Naive thymus-derived CD4-positive, alpha-beta T cell (primary cell): Measurements from ENCODE around the gene ACIN1. TPM values are rescaled to one million over a fixed set of nuclear protein-coding genes. Genes with fewer than 3 reads are reported as not detected.
A peak's percentile ranks its signal among the peaks of the same experiment; 100 is the strongest.

Source experiments
- ATAC-seq: fragments of 150-1000 bp; cut with Tn5 transposase; 2 replicates; pipeline ENCODE4 v1.10.0; 2021; ENCODE audit warnings: mild to moderate bottlenecking, moderate library complexity
- CTCF ChIA-PET: fragments of 350-600 bp; sonication (Branson Sonifier 250); formaldehyde crosslinking; loops from one replicate; lab custom pipeline; 2021; ENCODE audit warnings: antibody characterized with exemption; lab: Charles Lee
- POLR2A ChIA-PET: fragments of 350-600 bp; sonication (Branson Sonifier 250); formaldehyde crosslinking; loops from one replicate; lab custom pipeline; 2021; ENCODE audit warnings: antibody characterized with exemption, inconsistent platforms; lab: Charles Lee
- DNase-seq, 9 donors: peaks; one replicate each; pipeline versions ENCODE4 v3.0.0 to v3.0.0-alpha.2; 2020 to 2022; ENCODE audit warnings: mixed read lengths in 1 of 9
- H3K27ac ChIP-seq: one replicate; pipeline ENCODE4 v1.7.0; 2013; ENCODE audit warnings: mild to moderate bottlenecking, low read depth, low read length, moderate library complexity
- H3K27me3 ChIP-seq, 2 donors: one replicate each; pipeline ENCODE4 v1.7.0; 2013; ENCODE audit warnings: low read length in 2 of 2, mild to moderate bottlenecking in 2 of 2, moderate library complexity in 2 of 2; ENCODE audit not compliant: control insufficient read depth in 2 of 2, insufficient read depth in 2 of 2
- H3K36me3 ChIP-seq, 3 experiments: 1 replicate in 2 of 3; 2 replicates in 1 of 3; pipeline ENCODE4 v1.7.0; 2013; ENCODE audit warnings: low read length in 3 of 3, mild to moderate bottlenecking in 3 of 3, moderate library complexity in 1 of 3; ENCODE audit not compliant: insufficient read depth in 3 of 3, control insufficient read depth in 2 of 3
- H3K4me1 ChIP-seq, 2 donors: one replicate each; pipeline ENCODE4 v1.7.0; 2013; ENCODE audit warnings: low read length in 2 of 2, mild to moderate bottlenecking in 2 of 2, moderate library complexity in 1 of 2; ENCODE audit not compliant: control insufficient read depth in 2 of 2, insufficient read depth in 2 of 2
- H3K4me3 ChIP-seq: 2 replicates; pipeline ENCODE4 v1.7.0; 2013; ENCODE audit warnings: mild to moderate bottlenecking, low read length
- H3K9me3 ChIP-seq, 3 experiments: 1 replicate in 2 of 3; 2 replicates in 1 of 3; pipeline ENCODE4 v1.7.0; 2013; ENCODE audit warnings: low read length in 3 of 3; ENCODE audit not compliant: control insufficient read depth in 2 of 3
- H3K27ac Mint-ChIP-seq, 9 donors: one replicate each; pipeline ENCODE4 v1.8.0; 2020 to 2022; ENCODE audit warnings: mixed read lengths in 9 of 9, mild to moderate bottlenecking in 8 of 9, moderate library complexity in 5 of 9, inconsistent platforms in 2 of 9
- H3K27me3 Mint-ChIP-seq, 5 donors: one replicate each; pipeline ENCODE4 v1.8.0; 2021 to 2022; ENCODE audit warnings: mixed read lengths in 5 of 5, mild to moderate bottlenecking in 1 of 5
- H3K36me3 Mint-ChIP-seq, 5 donors: one replicate each; pipeline ENCODE4 v1.8.0; 2020 to 2022; ENCODE audit warnings: mixed read lengths in 5 of 5, mild to moderate bottlenecking in 3 of 5, inconsistent platforms in 1 of 5
- H3K4me1 Mint-ChIP-seq, 7 donors: one replicate each; pipeline ENCODE4 v1.8.0; 2020 to 2022; ENCODE audit warnings: mixed read lengths in 7 of 7, mild to moderate bottlenecking in 3 of 7, inconsistent platforms in 1 of 7
- H3K4me3 Mint-ChIP-seq, 10 donors: one replicate each; pipeline ENCODE4 v1.8.0; 2020 to 2022; ENCODE audit warnings: mild to moderate bottlenecking in 10 of 10, mixed read lengths in 10 of 10, moderate library complexity in 6 of 10, inconsistent platforms in 2 of 10
- H3K9me3 Mint-ChIP-seq, 11 donors: one replicate each; pipeline ENCODE4 v1.8.0; 2020 to 2022; ENCODE audit warnings: mixed read lengths in 11 of 11, mild to moderate bottlenecking in 4 of 11, inconsistent platforms in 1 of 11, moderate library complexity in 1 of 11
- intact Hi-C, 2 donors: fragments of 100-400 bp; cut with micrococcal nuclease; formaldehyde crosslinking; loops; one replicate each; pipeline ENCODE4 v1.15.1; 2023
- polyA plus RNA-seq, 2 donors: library from polyadenylated mRNA; unstranded; fragments of 300-500 nt; fragmentation: Illumina TruSeq; gene quantifications; one replicate each; pipeline ENCODE4 v1.2.3, GENCODE V29; 2021
- total RNA-seq, 6 experiments: library from RNA in 5 of 6; stranded (reverse) in 5 of 6; gene quantifications; 1 replicate in 5 of 6; 2 replicates in 1 of 6; pipeline ENCODE4 v1.2.3 and lab custom pipeline; 2021 to 2026

ACIN1 gene
- total and polyA plus RNA-seq, 7 experiments from 2014 or later = 8.7 to 360 (median 241) TPM

- intact Hi-C loops = no loop called here
- ChIA-PET CTCF (interaction anchor here (0.7 to 0.8 kb wide), 2 partner anchors 25 to 49 kb away, joined by 3 to 4 read pairs; no protein-coding TSS in a partner anchor), POLR2A (interaction anchor here (0.7 to 7.6 kb wide), 7 partner anchors 8 to 103 kb away, joined by 3 to 50 read pairs (median 4); no protein-coding TSS in a partner anchor)
- Histone ChIP-seq H3K36me3 (peaks cover 3 to 25% (median 9%) of the 10 kb centered on the region in 3 experiments), H3K4me1 (peaks cover 9 to 39% of the 10 kb centered on the region in 2 donors), H3K27ac (no peak overlapping the region), H3K9me3 (no peaks in the 10 kb centered on the region), H3K4me3 (no peak overlapping the region), H3K27me3 (no peaks in the 10 kb centered on the region)
- H3K9me3 Mint-ChIP-seq = peaks cover 0 to 2% (median 0%) of the 10 kb centered on the region in 11 donors
- ATAC-seq (no peak), DNase-seq (no peak)
- peak overlapping the region in 3 of 9 donors; percentile 14 to 73 (median 59) for H3K27ac Mint-ChIP-seq
- H3K27me3 Mint-ChIP-seq = no peaks in the 10 kb centered on the region
- H3K36me3 Mint-ChIP-seq = peaks cover 5 to 35% (median 26%) of the 10 kb centered on the region in 5 donors
- peak overlapping the region in 6 of 10 donors; percentile 1 to 51 (median 24) for H3K4me3 Mint-ChIP-seq
- H3K4me1 Mint-ChIP-seq = peaks cover 37 to 64% (median 50%) of the 10 kb centered on the region in 7 donors
Measured at GRCh38 chr14:23030936-23031335, 64.0 kb downstream of the ACIN1 start.

DNA sequence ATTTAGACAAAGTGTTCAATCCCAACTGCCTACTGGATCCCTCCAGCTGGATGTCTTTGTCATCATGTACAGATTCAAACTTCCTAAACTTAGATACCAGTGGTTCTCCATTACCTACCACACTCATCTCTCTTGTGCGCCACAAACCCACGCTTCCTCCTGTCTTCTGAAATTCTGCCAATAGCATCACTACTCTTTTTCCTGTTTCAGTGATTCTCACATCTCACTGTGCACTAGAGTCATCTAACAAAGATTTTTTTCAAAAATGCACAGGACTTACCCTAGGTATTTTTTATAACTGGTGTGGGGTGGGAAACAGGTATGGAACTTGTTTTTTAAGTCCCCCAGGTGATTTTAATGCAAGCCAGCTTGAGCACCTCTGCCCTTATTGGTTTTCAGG, 66.1 kb downstream of the ACIN1 start:
- POLR2A ChIA-PET = interaction anchor here (0.5 to 7.6 kb wide), 12 partner anchors 8 to 1305 kb away, joined by 3 to 50 read pairs (median 4); partner anchors contain the start of gene PPP1R3E
- ATAC-seq = peak; percentile 90

GRCh38 chr14:23025151-23025814, 69.7 kb downstream of the ACIN1 start:
- Histone ChIP-seq H3K27ac (no peak overlapping the region), H3K4me1 (peaks cover 0 to 72% of the 10 kb centered on the region in 2 donors), H3K27me3 (no peaks in the 10 kb centered on the region), H3K36me3 (peaks cover 0 to 16% (median 4%) of the 10 kb centered on the region in 3 experiments), H3K4me3 (no peak overlapping the region), H3K9me3 (no peaks in the 10 kb centered on the region)
- H3K27ac Mint-ChIP-seq = peak overlapping the region; percentile 23 to 94 (median 86)
- H3K9me3 Mint-ChIP-seq = peaks cover 0 to 2% (median 0%) of the 10 kb centered on the region in 11 donors
- CTCF ChIA-PET = interaction anchor here (0.7 to 1.2 kb wide), 2 partner anchors 31 to 39 kb away, joined by 3 to 4 read pairs; no protein-coding TSS in a partner anchor
- no peak for ATAC-seq
- no peaks in the 10 kb centered on the region for H3K27me3 Mint-ChIP-seq
- H3K4me1 Mint-ChIP-seq = peaks cover 49 to 83% (median 75%) of the 10 kb centered on the region in 7 donors
- intact Hi-C loops = loop anchor here (5.0 kb wide), 2 partner anchors 33 to 38 kb away; no protein-coding TSS in a partner anchor
- H3K36me3 Mint-ChIP-seq = peaks cover 7 to 30% (median 26%) of the 10 kb centered on the region in 5 donors
- peak overlapping the region; percentile 4 to 78 (median 50) for H3K4me3 Mint-ChIP-seq
- POLR2A ChIA-PET = interaction anchor here (0.7 to 7.6 kb wide), 5 partner anchors 8 to 31 kb away, joined by 3 to 50 read pairs (median 3); partner anchors contain the start of gene PSMB5
- no peak for DNase-seq

More for the DNA sequence above, 66.1 kb downstream of the ACIN1 start:
- intact Hi-C loops = loop anchor here (1.0 to 5.0 kb wide), 3 partner anchors 7 to 41 kb away; no protein-coding TSS in a partner anchor
- Mint-ChIP-seq H3K27ac (peak overlapping the region; percentile 4 to 93 (median 86)), H3K27me3 (no peaks in the 10 kb centered on the region), H3K36me3 (peaks cover 12 to 43% (median 40%) of the 10 kb centered on the region in 5 donors), H3K4me1 (peaks cover 39 to 66% (median 55%) of the 10 kb centered on the region in 7 donors), H3K9me3 (peaks cover 0 to 2% (median 0%) of the 10 kb centered on the region in 11 donors), H3K4me3 (peak overlapping the region; percentile 26 to 76 (median 60))
- Histone ChIP-seq H3K4me1 (peaks cover 5 to 46% of the 10 kb centered on the region in 2 donors), H3K27me3 (no peaks in the 10 kb centered on the region), H3K36me3 (peaks cover 7 to 36% (median 9%) of the 10 kb centered on the region in 3 experiments), H3K9me3 (no peaks in the 10 kb centered on the region), H3K4me3 (no peak overlapping the region), H3K27ac (peak overlapping the region; percentile 66)
- CTCF ChIA-PET = interaction anchor here (0.6 to 2.4 kb wide), 9 partner anchors 12 to 153 kb away, joined by 3 to 11 read pairs (median 7); no protein-coding TSS in a partner anchor
- peak in 7 of 9 donors; percentile 48 to 74 (median 66) for DNase-seq

DNA sequence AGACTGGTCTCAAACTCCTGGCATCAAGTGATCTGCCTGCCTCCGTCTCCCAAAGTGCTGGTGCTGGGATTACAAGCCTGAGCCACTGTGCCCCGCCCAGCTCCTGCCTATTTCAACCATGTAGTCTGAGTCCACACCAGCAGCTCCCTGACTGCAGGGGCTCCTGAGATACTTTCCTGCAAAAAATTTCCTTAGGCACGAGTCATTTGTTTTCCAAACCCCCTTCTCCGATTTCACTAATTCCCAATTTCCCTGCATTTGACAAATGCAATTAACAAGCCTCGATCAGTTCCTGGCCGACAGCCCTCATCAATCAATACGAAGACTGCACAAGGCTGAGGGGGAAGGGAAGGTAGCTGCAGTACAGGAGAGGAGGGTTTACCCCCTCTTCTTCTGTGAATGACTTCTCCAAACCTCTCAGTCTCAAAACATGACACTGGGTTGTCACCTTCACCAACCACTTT, 70.3 kb downstream of the ACIN1 start:
- ATAC-seq (no peak), DNase-seq (no peak)
- peak overlapping the region in 8 of 9 donors; percentile 23 to 94 (median 86) for H3K27ac Mint-ChIP-seq
- H3K27me3 Mint-ChIP-seq = no peaks in the 10 kb centered on the region
- H3K27ac ChIP-seq = peak overlapping the region; percentile 33
- H3K36me3 Mint-ChIP-seq = peaks cover 7 to 30% (median 26%) of the 10 kb centered on the region in 5 donors
- no peaks in the 10 kb centered on the region for H3K27me3 ChIP-seq
- H3K36me3 ChIP-seq = peaks cover 0 to 16% (median 4%) of the 10 kb centered on the region in 3 experiments
- H3K4me1 Mint-ChIP-seq = peaks cover 49 to 87% (median 77%) of the 10 kb centered on the region in 7 donors
- ChIA-PET POLR2A (interaction anchor here (1.1 to 6.3 kb wide), 4 partner anchors 8 to 17 kb away, joined by 3 to 79 read pairs (median 42); partner anchors contain the start of gene PSMB5), CTCF (interaction anchor here (0.7 to 1.5 kb wide), 3 partner anchors 31 to 44 kb away, joined by 3 to 10 read pairs (median 5); no protein-coding TSS in a partner anchor)
- no peak overlapping the region for H3K4me3 ChIP-seq
- intact Hi-C loops = loop anchor here (5.0 kb wide), 3 partner anchors 32 to 37 kb away; partner anchors contain the start of gene CDH24 (in 1 of the 2)
- peaks cover 0 to 77% of the 10 kb centered on the region in 2 donors for H3K4me1 ChIP-seq
- no peaks in the 10 kb centered on the region for H3K9me3 ChIP-seq
- H3K9me3 Mint-ChIP-seq = peaks cover 0 to 2% (median 0%) of the 10 kb centered on the region in 11 donors
- H3K4me3 Mint-ChIP-seq = peak overlapping the region in 8 of 10 donors; percentile 0 to 96 (median 52)

- ChIA-PET CTCF (interaction anchor here (1.0 to 1.5 kb wide), 6 partner anchors 10 to 51 kb away, joined by 3 to 10 read pairs (median 4); no protein-coding TSS in a partner anchor), POLR2A (interaction anchor here (0.6 to 6.3 kb wide), 4 partner anchors 9 to 45 kb away, joined by 4 to 79 read pairs (median 42); partner anchors contain the start of gene PSMB5)
- H3K27me3 Mint-ChIP-seq = no peaks in the 10 kb centered on the region
- H3K27ac Mint-ChIP-seq = peak overlapping the region in 8 of 9 donors; percentile 86 to 100 (median 92)
- H3K4me1 Mint-ChIP-seq = peaks cover 43 to 79% (median 69%) of the 10 kb centered on the region in 7 donors
- DNase-seq = no peak
- H3K27me3 ChIP-seq = no peaks in the 10 kb centered on the region
- H3K36me3 ChIP-seq = peaks cover 0 to 16% (median 4%) of the 10 kb centered on the region in 3 experiments
- peaks cover 0 to 2% (median 0%) of the 10 kb centered on the region in 11 donors for H3K9me3 Mint-ChIP-seq
- H3K9me3 ChIP-seq = no peaks in the 10 kb centered on the region
- no peak for ATAC-seq
- H3K27ac ChIP-seq = peak overlapping the region; percentile 63
- no peak overlapping the region for H3K4me3 ChIP-seq
- H3K4me1 ChIP-seq = peaks cover 0 to 71% of the 10 kb centered on the region in 2 donors
- intact Hi-C loops = loop anchor here in 1 of 2 donors (1.0 to 5.0 kb wide), 2 partner anchors 12 to 34 kb away; partner anchors contain the start of gene CDH24
- peak overlapping the region in 7 of 10 donors; percentile 29 to 96 (median 74) for H3K4me3 Mint-ChIP-seq
- H3K36me3 Mint-ChIP-seq = peaks cover 7 to 28% (median 22%) of the 10 kb centered on the region in 5 donors
Measured at GRCh38 chr14:23023795-23024152, 71.2 kb downstream of the ACIN1 start.
